ENCODE data around the gene ABHD5. TPM values are rescaled to one million over a fixed set of nuclear protein-coding genes. Genes with fewer than 3 reads are reported as not detected.
A peak's percentile ranks its signal among the peaks of the same experiment; 100 is the strongest.

Gene ABHD5
- total and polyA plus RNA-seq, 2 of the 8 experiments (the other 6 are each of a cell fraction or from before 2014, with no cell fraction given), result 10.5 to 16.4 TPM

- no peak for FAIRE-seq
- Histone ChIP-seq H3K4ac (replicated peaks; ENCODE audit: insufficient read length, low read depth, low read length) (no peak overlapping the region), H3K4me3 (ENCODE audit: extremely low read depth in 1 of 4, insufficient read depth in 2 of 4, low read depth in 3 of 4, low read length in 4 of 4) (peak overlapping the region in 1 of 4 experiments; percentile 7; a peak in 1 of 8 replicates), H4K20me1 (replicated peaks in 1 of 2; ENCODE audit: control insufficient read depth in 1 of 2, insufficient read depth in 2 of 2, low read length in 2 of 2) (peaks cover 0 to 1% of the 10 kb centered on the region in 2 experiments), H3K27ac (ENCODE audit: low read depth, low read length) (no peak overlapping the region), H3K79me2 (ENCODE audit: control insufficient read depth in 1 of 2, insufficient read depth in 2 of 2, low read length in 2 of 2) (peaks cover 0 to 64% of the 10 kb centered on the region in 2 experiments; a peak in 2 of 4 replicates), H3K56ac (replicated peaks; ENCODE audit: insufficient read length, low read depth, low read length) (no peak overlapping the region), H3K9me3 (ENCODE audit: insufficient read depth in 2 of 2, low read depth in 1 of 2, low read length in 1 of 2) (no peaks in the 10 kb centered on the region), H2AFZ (ENCODE audit: low read length) (no peak overlapping the region), H3K4me1 (replicated peaks in 1 of 4; ENCODE audit: control insufficient read depth in 3 of 4, insufficient read depth in 4 of 4, low read length in 3 of 4) (peaks cover 0 to 20% (median 9%) of the 10 kb centered on the region in 4 experiments; a peak in 4 of 7 replicates), H3K23ac (ENCODE audit: insufficient read length) (no peak overlapping the region), H3K14ac (ENCODE audit: insufficient read length) (no peak overlapping the region), H3K79me1 (ENCODE audit: low read depth, low read length) (no peaks in the 10 kb centered on the region), H4K5ac (ENCODE audit: insufficient read length, low read depth, low read length) (peak overlapping the region; percentile 20), H3K9ac (replicated peaks in 1 of 4; ENCODE audit: extremely low read depth in 1 of 4, low read depth in 3 of 4, low read length in 3 of 4) (no peak overlapping the region), H3K4me2 (ENCODE audit: insufficient read depth in 1 of 2, low read depth in 2 of 2, low read length in 2 of 2) (no peak overlapping the region), H4K8ac (ENCODE audit: extremely low read depth, insufficient read depth, low read length) (no peak overlapping the region), H2AK5ac (ENCODE audit: low read depth, low read length) (no peak overlapping the region), H2BK5ac (ENCODE audit: low read depth, low read length) (no peak overlapping the region), H3K36me3 (ENCODE audit: control insufficient read depth in 2 of 4, insufficient read depth in 4 of 4, low read length in 3 of 4) (no peaks in the 10 kb centered on the region), H2BK120ac (replicated peaks; ENCODE audit: low read depth, low read length) (no peak overlapping the region), H4K91ac (replicated peaks; ENCODE audit: insufficient read length, low read length) (no peak overlapping the region), H3K27me3 (replicated peaks in 1 of 4; ENCODE audit: control insufficient read depth in 3 of 4, extremely low read depth in 1 of 4, insufficient read depth in 3 of 4, low read length in 3 of 4) (no peaks in the 10 kb centered on the region), H2BK20ac (ENCODE audit: low read length) (no peak overlapping the region), H3K23me2 (ENCODE audit: low read depth, low read length) (no peaks in the 10 kb centered on the region), H2BK15ac (ENCODE audit: low read length) (no peak overlapping the region), H3K18ac (ENCODE audit: extremely low read depth, low read length) (no peak overlapping the region), H2BK12ac (ENCODE audit: low read depth, low read length) (no peak overlapping the region)
- TF ChIP-seq ASH2L (IDR thresholded peaks at IDR 0.05; ENCODE audit: low read length), result no peak
- WGBS, 2 experiments (ENCODE audit: extremely low coverage in 1 of 2, insufficient coverage in 1 of 2, insufficient read length in 1 of 2, insufficient replicate concordance in 2 of 2, low coverage in 1 of 2, low lambda C conversion rate in 2 of 2, missing lambda C conversion rate in 1 of 2), result 78 to 100% methylated on average over 1 of the region's 1 CpG
- ChIA-PET POLR2A (ENCODE audit: partially characterized antibody) (no interaction called here), CTCF (ENCODE audit: partially characterized antibody) (interaction anchor here (1.0 to 1.2 kb wide), 3 partner anchors 58 to 152 kb away, joined by 3 read pairs; no protein-coding TSS in a partner anchor)
- no peak for DNase-seq (ENCODE audit: low read depth in 1 of 2, low spot score in 2 of 2)
These were observed 5.7 kb downstream of the ABHD5 start for GRCh38 chr3:43696441-43696840.
